H1 (cell line): Measurements from ENCODE around the gene GAP43.

Source experiments
- CTCF ChIP-seq, 3 experiments: IDR thresholded peaks; 1 replicate in 2 of 3; 2 replicates in 1 of 3; pipeline versions ENCODE4 v1.5.1 to v1.6.1; 2011; ENCODE audit warnings: low read length in 3 of 3, mild to moderate bottlenecking in 3 of 3, inconsistent platforms in 2 of 3, low read depth in 1 of 3, moderate library complexity in 1 of 3; ENCODE audit not compliant: insufficient read depth in 1 of 3; ENCODE audit errors: control extremely low read depth in 1 of 3
- EZH2 ChIP-seq: fragments of 200-600 bp; sonication (generic); IDR thresholded peaks from 2 replicates; pipeline ENCODE4 v1.7.1; 2012; ENCODE audit warnings: low read depth, mild to moderate bottlenecking, moderate library complexity, low read length, inconsistent platforms; ENCODE audit not compliant: severe bottlenecking
- HDAC2 ChIP-seq, 2 experiments: fragments of 300-600 bp in 1 of 2; sonication (generic) in 1 of 2; IDR thresholded peaks; 2 replicates each; pipeline ENCODE4 v1.6.1; 2011 to 2012; ENCODE audit warnings: low read depth in 2 of 2, low read length in 2 of 2, mild to moderate bottlenecking in 2 of 2, moderate library complexity in 2 of 2, borderline replicate concordance in 1 of 2, inconsistent platforms in 1 of 2
- POLR2A ChIP-seq, 2 experiments: IDR thresholded peaks; 1 replicate in 1 of 2; 2 replicates in 1 of 2; pipeline ENCODE4 v1.6.1; 2011; ENCODE audit warnings: low read depth in 2 of 2, low read length in 2 of 2, mild to moderate bottlenecking in 2 of 2; ENCODE audit errors: control extremely low read depth in 1 of 2
- POLR2AphosphoS5 ChIP-seq: IDR thresholded peaks from 2 replicates; pipeline ENCODE4 v1.6.1; 2011; ENCODE audit warnings: low read depth, low read length
- SP1 ChIP-seq: IDR thresholded peaks from 2 replicates; pipeline ENCODE4 v1.6.1; 2011; ENCODE audit warnings: low read depth, low read length

GRCh38 chr3:115688418-115688817 lies 65.1 kb downstream of the GAP43 start:
- TF ChIP-seq POLR2A (IDR thresholded peaks at IDR 0.05; ENCODE audit: control extremely low read depth in 1 of 2, low read depth in 2 of 2, low read length in 2 of 2) (no peak), POLR2AphosphoS5 (no peak), SP1 (no peak), CTCF (IDR thresholded peaks at IDR 0.05; ENCODE audit: control extremely low read depth in 1 of 3, insufficient read depth in 1 of 3, low read depth in 1 of 3, low read length in 3 of 3) (peak in 2 of 3 experiments; percentile 6 to 12; a peak in 1 of 4 replicates), HDAC2 (IDR thresholded peaks at IDR 0.05; ENCODE audit: borderline replicate concordance in 1 of 2, low read depth in 2 of 2, low read length in 2 of 2) (no peak), EZH2 (no peak)
